Esophagus squamous epithelium (tissue), 5 donors: Measurements from ENCODE around the gene CPTP. TPM values are rescaled to one million over a fixed set of nuclear protein-coding genes. Genes with fewer than 3 reads are reported as not detected.
A peak's percentile ranks its signal among the peaks of the same experiment; 100 is the strongest.

Experiments used
- DNase-seq: peaks from one replicate; lab custom pipeline; 2025; lab: John Stamatoyannopoulos, UW
- H3K27ac ChIP-seq, 4 donors: fragments of 200-600 bp; sonication (generic); one replicate each; pipeline ENCODE4 v1.5.1; 2016 to 2019; ENCODE audit warnings: mild to moderate bottlenecking in 1 of 4
- H3K27me3 ChIP-seq, 4 donors: fragments of 200-600 bp; sonication (generic); 1 replicate in 3 of 4; 2 replicates in 1 of 4; pipeline versions ENCODE4 v1.5.1 to v1.6.0; 2017 to 2021; ENCODE audit warnings: antibody characterized with exemption in 1 of 4
- H3K36me3 ChIP-seq, 3 donors: fragments of 200-600 bp; sonication (generic); one replicate each; pipeline ENCODE4 v1.5.1; 2016 to 2019
- H3K4me1 ChIP-seq, 3 donors: fragments of 200-600 bp; sonication (generic); one replicate each; pipeline ENCODE4 v1.5.1; 2017 to 2019
- H3K4me3 ChIP-seq, 4 donors: fragments of 200-600 bp; sonication (generic); 1 replicate in 3 of 4; 2 replicates in 1 of 4; pipeline ENCODE4 v1.5.1; 2016 to 2019; ENCODE audit warnings: mild to moderate bottlenecking in 2 of 4, moderate library complexity in 1 of 4
- H3K9me3 ChIP-seq, 3 donors: fragments of 200-600 bp; sonication (generic); one replicate each; pipeline ENCODE4 v1.5.1; 2016 to 2019
- CTCF ChIP-seq, 6 experiments: fragments of 450-650 bp in 4 of 6; fragments of 200-600 bp in 2 of 6; sonication (generic) in 2 of 6; IDR thresholded peaks; one replicate each; pipeline ENCODE4 v1.5.1; 2016 to 2019; ENCODE audit warnings: antibody characterized with exemption in 6 of 6, mild to moderate bottlenecking in 4 of 6, moderate library complexity in 4 of 6
- POLR2A ChIP-seq, 4 donors: fragments of 450-650 bp; IDR thresholded peaks; one replicate each; pipeline ENCODE4 v1.6.1; 2017; ENCODE audit warnings: antibody characterized with exemption in 4 of 4, mild to moderate bottlenecking in 4 of 4, moderate library complexity in 3 of 4
- WGBS, 2 donors: methylation state at CpG; one replicate each; pipeline ENCODE4 v1.1.5; 2018; 5-methylcytosine and 5-hydroxymethylcytosine counted together
- intact Hi-C: fragments of 100-400 bp; cut with DNase I; formaldehyde crosslinking; loops from one replicate; pipeline ENCODE4 v1.15.0; 2022
- total RNA-seq, 4 donors: library from RNA; depleted of rRNA; stranded (reverse); fragments of >200 nt; gene quantifications; one replicate each; pipeline ENCODE4 v1.1.0, GENCODE V29; 2016
- donor health status: DM: yes; HTN: yes; CAD: no.

Gene CPTP
- total RNA-seq, 4 donors from 2014 or later: 27.7 to 75.2 (median 33.4) TPM

- intact Hi-C loops: no loop called here
- TF ChIP-seq CTCF (IDR thresholded peaks at IDR 0.05) (no peak), POLR2A (IDR thresholded peaks at IDR 0.05) (no peak)
- 77 to 80% methylated on average over 14 of the region's 20 CpGs for WGBS, 2 donors
These were observed 36.0 kb downstream of the CPTP start for GRCh38 chr1:1360506-1361169.

GRCh38 chr1:1361233-1361981 lies 36.8 kb downstream of the CPTP start:
- 39 to 70% methylated on average over 3 to 19 of the region's 35 CpGs for WGBS, 2 donors
- TF ChIP-seq CTCF (IDR thresholded peaks at IDR 0.05): no peak
- no peak for TF ChIP-seq POLR2A (IDR thresholded peaks at IDR 0.05)
- Histone ChIP-seq H3K36me3 (no peaks in the 10 kb centered on the region), H3K27me3 (peaks cover 0 to 52% (median 0%) of the 10 kb centered on the region in 4 donors), H3K27ac (peak overlapping the region in 3 of 4 donors; percentile 45 to 81 (median 76)), H3K4me3 (no peak overlapping the region), H3K4me1 (peaks cover 17 to 60% (median 33%) of the 10 kb centered on the region in 3 donors), H3K9me3 (no peaks in the 10 kb centered on the region)
- intact Hi-C loops: no loop called here
- DNase-seq: no peak

More at GRCh38 chr1:1360506-1361169, 36.0 kb downstream of the CPTP start:
- H3K27me3 ChIP-seq: peaks cover 0 to 60% (median under 1%) of the 10 kb centered on the region in 4 donors
- no peaks in the 10 kb centered on the region for H3K9me3 ChIP-seq
- H3K36me3 ChIP-seq: no peaks in the 10 kb centered on the region
- H3K27ac ChIP-seq: peak overlapping the region; percentile 65 to 92 (median 85)
- no peak overlapping the region for H3K4me3 ChIP-seq
- H3K4me1 ChIP-seq: peaks cover 23 to 67% (median 37%) of the 10 kb centered on the region in 3 donors
- DNase-seq: no peak

GRCh38 chr1:1361982-1362423 lies 37.4 kb downstream of the CPTP start:
- Histone ChIP-seq H3K9me3 (no peaks in the 10 kb centered on the region), H3K27ac (peak overlapping the region in 3 of 4 donors; percentile 45 to 81 (median 76)), H3K36me3 (no peaks in the 10 kb centered on the region), H3K27me3 (peaks cover 0 to 46% (median 0%) of the 10 kb centered on the region in 4 donors), H3K4me3 (no peak overlapping the region), H3K4me1 (peaks cover 11 to 54% (median 28%) of the 10 kb centered on the region in 3 donors)
- TF ChIP-seq POLR2A (IDR thresholded peaks at IDR 0.05): no peak
- TF ChIP-seq CTCF (IDR thresholded peaks at IDR 0.05): no peak
- intact Hi-C loops: no loop called here
- 29% methylated on average over 8 to 11 of the region's 13 CpGs for WGBS, 2 donors
- no peak for DNase-seq

GRCh38 chr1:1364266-1364665 lies 39.7 kb downstream of the CPTP start:
- Histone ChIP-seq H3K36me3 (no peaks in the 10 kb centered on the region), H3K4me3 (no peak overlapping the region), H3K27me3 (peaks cover 0 to 24% (median 0%) of the 10 kb centered on the region in 4 donors), H3K4me1 (peaks cover 0 to 31% (median 19%) of the 10 kb centered on the region in 3 donors), H3K9me3 (no peaks in the 10 kb centered on the region), H3K27ac (no peak overlapping the region)
- 74 to 75% methylated on average over 8 to 9 of the region's 14 CpGs for WGBS, 2 donors
- no peak for DNase-seq
- no peak for TF ChIP-seq CTCF (IDR thresholded peaks at IDR 0.05)
- TF ChIP-seq POLR2A (IDR thresholded peaks at IDR 0.05): no peak
- intact Hi-C loops: no loop called here
